NCI-H2081 treated with DMSO at 0.1 percent for 48 hours (cell line): ENCODE data around the gene MCL1.
A peak's percentile ranks its signal among the peaks of the same experiment; 100 is the strongest.

ENCODE experiments used
- DNase-seq: peaks from one replicate; lab custom pipeline; 2025; lab: John Stamatoyannopoulos, UW

MCL1 gene

GRCh38 chr1:150555971-150556865 is 23.2 kb downstream of the MCL1 start:
- DNase-seq, result no peak

GRCh38 chr1:150555198-150555970 is 24.0 kb downstream of the MCL1 start:
- no peak for DNase-seq

- DNase-seq, result no peak
These were observed 25.3 kb downstream of the MCL1 start for GRCh38 chr1:150554086-150554452.

GRCh38 chr1:150553392-150554085 is 25.9 kb downstream of the MCL1 start:
- no peak for DNase-seq

- no peak for DNase-seq
These were observed 26.5 kb downstream of the MCL1 start for GRCh38 chr1:150552911-150553289.

- no peak for DNase-seq
These were observed 27.1 kb downstream of the MCL1 start for GRCh38 chr1:150552128-150552910.

- DNase-seq, result no peak
These were observed 27.7 kb downstream of the MCL1 start for GRCh38 chr1:150551784-150552127.

- no peak for DNase-seq
These were observed 28.2 kb downstream of the MCL1 start for GRCh38 chr1:150551051-150551783.

GRCh38 chr1:150550222-150551050 is 29.0 kb downstream of the MCL1 start:
- DNase-seq, result no peak

GRCh38 chr1:150549496-150550221 is 29.8 kb downstream of the MCL1 start:
- no peak for DNase-seq

- no peak for DNase-seq
These were observed 30.5 kb downstream of the MCL1 start, which contains the start of gene ADAMTSL4 for GRCh38 chr1:150548632-150549495. Gene ADAMTSL4 (plus strand): TSS chr1:150549408. CDS start chr1:150552289, 2,881 bp downstream.

GRCh38 chr1:150548324-150548631 is 31.1 kb downstream of the MCL1 start:
- DNase-seq, result no peak

GRCh38 chr1:150546294-150546937 is 33.0 kb downstream of the MCL1 start:
- no peak for DNase-seq

GRCh38 chr1:150545486-150546032 is 33.9 kb downstream of the MCL1 start:
- no peak for DNase-seq

GRCh38 chr1:150544204-150544603 is 35.2 kb downstream of the MCL1 start:
- peak; percentile 98 for DNase-seq

- peak; percentile 98 for DNase-seq
These were observed 35.8 kb downstream of the MCL1 start for GRCh38 chr1:150543500-150544143.
